GM19328 (cell line): Measurements from ENCODE around the gene PAX8.

Experiments
- ATAC-seq: cut with Tn5 transposase; IDR thresholded peaks from one replicate; pipeline ENCODE4 v1.9.1; 2021; ENCODE audit warnings: mild to moderate bottlenecking, moderate library complexity; ENCODE audit not compliant: unreplicated experiment

PAX8 gene

GRCh38 chr2:113268621-113269360, 9.9 kb downstream of the PAX8 start:
- no peak for ATAC-seq

GRCh38 chr2:113266431-113266830, 12.3 kb downstream of the PAX8 start:
- ATAC-seq = no peak

- ATAC-seq = no peak
These were observed 13.9 kb downstream of the PAX8 start for GRCh38 chr2:113264713-113265403.

GRCh38 chr2:113263546-113263945, 15.2 kb downstream of the PAX8 start:
- no peak for ATAC-seq

GRCh38 chr2:113260991-113261390, 17.7 kb downstream of the PAX8 start:
- ATAC-seq = no peak

GRCh38 chr2:113258471-113259147, 20.1 kb downstream of the PAX8 start:
- ATAC-seq = no peak

GRCh38 chr2:113257516-113258264, 21.0 kb downstream of the PAX8 start:
- ATAC-seq = no peak

GRCh38 chr2:113255140-113256070, 23.3 kb downstream of the PAX8 start:
- ATAC-seq = no peak

GRCh38 chr2:113253453-113253852, 25.3 kb downstream of the PAX8 start:
- no peak for ATAC-seq

GRCh38 chr2:113252047-113252590, 26.6 kb downstream of the PAX8 start:
- ATAC-seq = no peak

- no peak for ATAC-seq
These were observed 27.6 kb downstream of the PAX8 start for GRCh38 chr2:113251118-113251517.

- ATAC-seq = no peak
These were observed 29.5 kb downstream of the PAX8 start for GRCh38 chr2:113248997-113249770.

- no peak for ATAC-seq
These were observed 32.1 kb downstream of the PAX8 start for GRCh38 chr2:113246606-113247005.

GRCh38 chr2:113245276-113245711, 33.4 kb downstream of the PAX8 start:
- no peak for ATAC-seq

GRCh38 chr2:113242327-113242726, 36.4 kb downstream of the PAX8 start:
- no peak for ATAC-seq

GRCh38 chr2:113240915-113241911, 37.5 kb downstream of the PAX8 start:
- ATAC-seq = no peak

- no peak for ATAC-seq
These were observed 38.4 kb downstream of the PAX8 start for GRCh38 chr2:113240150-113240914.
